ENCODE data around the gene CLASRP.

The CLASRP gene

DNA sequence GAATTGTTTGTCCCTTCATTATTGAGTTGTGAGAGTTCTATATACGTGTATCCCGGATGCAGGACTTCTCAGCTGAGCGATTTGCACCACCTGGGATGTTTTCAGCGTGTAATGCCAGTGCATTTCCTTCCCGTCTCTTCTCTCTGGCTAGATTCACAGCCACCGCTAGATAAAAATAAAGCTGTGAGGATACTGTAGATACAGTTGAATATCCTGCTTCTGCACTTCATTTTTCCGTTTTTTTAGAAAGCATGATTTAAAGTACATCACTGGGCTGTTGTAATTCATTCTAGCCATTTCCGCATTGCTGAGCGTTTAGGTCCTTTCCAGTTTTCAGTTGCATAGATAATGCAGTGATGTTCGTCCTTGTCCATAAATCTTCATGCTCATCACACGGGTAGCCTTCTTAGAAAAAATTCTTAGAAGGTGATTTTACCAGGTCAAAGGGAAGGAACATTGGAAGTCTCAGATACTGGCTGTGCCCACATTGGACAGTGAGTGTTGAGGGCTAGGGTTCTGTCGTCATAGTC lies 68.8 kb downstream of the CLASRP start:
- TF ChIP-seq, protein P1, sequence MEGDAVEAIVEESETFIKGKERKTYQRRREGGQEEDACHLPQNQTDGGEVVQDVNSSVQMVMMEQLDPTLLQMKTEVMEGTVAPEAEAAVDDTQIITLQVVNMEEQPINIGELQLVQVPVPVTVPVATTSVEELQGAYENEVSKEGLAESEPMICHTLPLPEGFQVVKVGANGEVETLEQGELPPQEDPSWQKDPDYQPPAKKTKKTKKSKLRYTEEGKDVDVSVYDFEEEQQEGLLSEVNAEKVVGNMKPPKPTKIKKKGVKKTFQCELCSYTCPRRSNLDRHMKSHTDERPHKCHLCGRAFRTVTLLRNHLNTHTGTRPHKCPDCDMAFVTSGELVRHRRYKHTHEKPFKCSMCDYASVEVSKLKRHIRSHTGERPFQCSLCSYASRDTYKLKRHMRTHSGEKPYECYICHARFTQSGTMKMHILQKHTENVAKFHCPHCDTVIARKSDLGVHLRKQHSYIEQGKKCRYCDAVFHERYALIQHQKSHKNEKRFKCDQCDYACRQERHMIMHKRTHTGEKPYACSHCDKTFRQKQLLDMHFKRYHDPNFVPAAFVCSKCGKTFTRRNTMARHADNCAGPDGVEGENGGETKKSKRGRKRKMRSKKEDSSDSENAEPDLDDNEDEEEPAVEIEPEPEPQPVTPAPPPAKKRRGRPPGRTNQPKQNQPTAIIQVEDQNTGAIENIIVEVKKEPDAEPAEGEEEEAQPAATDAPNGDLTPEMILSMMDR (IDR thresholded peaks at IDR 0.05; ENCODE audit: unreplicated experiment in 3 of 3), result no peak
- no peaks in the 10 kb centered on the region for H3K9me3 Mint-ChIP-seq
- no peaks in the 10 kb centered on the region for H3K36me3 Mint-ChIP-seq (ENCODE audit: low read depth)
- H3K4me3 Mint-ChIP-seq, result peak overlapping the region in 1 of 3 experiments; percentile 56
- H3K4me1 Mint-ChIP-seq, result peaks cover 35% of the 10 kb centered on the region
- peak overlapping the region; percentile 58 to 92 (median 83) for H3K27ac Mint-ChIP-seq
- no peaks in the 10 kb centered on the region for H3K27me3 Mint-ChIP-seq (ENCODE audit: low read depth)

DNA sequence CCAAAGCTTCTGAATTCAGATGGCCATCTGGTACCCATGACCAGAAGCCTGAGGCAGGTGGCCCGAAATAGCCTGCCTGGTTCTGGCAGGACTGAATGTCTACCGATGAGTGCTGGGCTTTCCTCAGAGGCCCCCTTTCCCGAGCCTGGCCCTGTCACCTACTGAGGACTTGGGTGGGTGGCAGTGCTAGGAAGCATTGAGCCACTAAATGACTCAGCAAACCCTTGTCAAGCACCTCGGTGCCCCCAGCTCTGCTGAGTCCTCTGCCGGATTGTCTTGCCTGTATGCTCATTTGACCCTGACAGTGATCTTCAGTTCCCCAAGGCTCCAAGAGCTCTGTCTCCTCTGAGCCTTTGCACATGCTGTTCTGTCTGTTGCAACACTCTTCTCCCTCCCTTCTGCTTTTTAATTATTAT lies 72.0 kb downstream of the CLASRP start:
- Mint-ChIP-seq H3K36me3 (ENCODE audit: low read depth) (no peaks in the 10 kb centered on the region), H3K9me3 (no peaks in the 10 kb centered on the region), H3K4me1 (peaks cover 23% of the 10 kb centered on the region), H3K27ac (no peak overlapping the region), H3K4me3 (no peak overlapping the region), H3K27me3 (ENCODE audit: low read depth) (no peaks in the 10 kb centered on the region)
- TF ChIP-seq, protein P1 (IDR thresholded peaks at IDR 0.05; ENCODE audit: unreplicated experiment in 3 of 3), result no peak

DNA sequence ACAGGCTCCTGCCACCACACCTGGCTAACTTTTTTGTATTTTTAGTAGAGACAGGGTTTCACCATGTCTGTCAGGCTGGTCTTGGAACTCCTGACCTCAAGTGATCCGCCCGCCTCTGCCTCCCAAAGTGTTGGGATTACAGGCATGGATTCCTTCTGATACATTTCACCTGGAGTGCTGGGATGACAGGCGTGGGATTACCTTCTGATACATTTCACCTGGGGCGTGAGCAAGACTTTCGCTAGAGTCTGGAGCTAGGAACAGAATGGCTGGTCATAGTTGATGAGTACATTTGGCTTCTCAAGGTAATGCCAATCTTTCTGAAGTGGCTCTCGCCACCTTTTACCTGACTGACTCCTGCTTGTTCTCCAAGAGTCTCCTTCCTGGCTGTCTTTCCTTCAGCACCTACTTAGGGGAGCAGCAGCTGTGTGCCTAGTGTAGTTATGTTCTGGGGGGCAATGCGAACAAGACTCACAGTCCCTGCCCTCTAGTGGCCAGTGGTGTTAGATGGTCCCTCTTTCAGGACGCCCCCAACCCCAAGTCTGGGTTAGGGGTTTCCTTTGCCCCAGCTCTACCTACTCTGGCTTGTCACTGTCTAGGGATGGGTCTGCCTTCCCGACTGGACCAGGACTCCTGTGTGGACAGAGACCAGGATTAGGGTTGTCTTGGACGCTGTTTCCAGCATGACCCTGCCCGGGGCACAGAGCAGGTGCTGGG lies 73.4 kb downstream of the CLASRP start:
- H3K27ac Mint-ChIP-seq, result no peak overlapping the region
- H3K4me1 Mint-ChIP-seq, result peaks cover 37% of the 10 kb centered on the region
- H3K27me3 Mint-ChIP-seq (ENCODE audit: low read depth), result no peaks in the 10 kb centered on the region
- TF ChIP-seq, protein P1 (IDR thresholded peaks at IDR 0.05; ENCODE audit: unreplicated experiment in 3 of 3), result no peak
- no peaks in the 10 kb centered on the region for H3K36me3 Mint-ChIP-seq (ENCODE audit: low read depth)
- H3K9me3 Mint-ChIP-seq, result no peaks in the 10 kb centered on the region
- H3K4me3 Mint-ChIP-seq, result no peak overlapping the region

DNA sequence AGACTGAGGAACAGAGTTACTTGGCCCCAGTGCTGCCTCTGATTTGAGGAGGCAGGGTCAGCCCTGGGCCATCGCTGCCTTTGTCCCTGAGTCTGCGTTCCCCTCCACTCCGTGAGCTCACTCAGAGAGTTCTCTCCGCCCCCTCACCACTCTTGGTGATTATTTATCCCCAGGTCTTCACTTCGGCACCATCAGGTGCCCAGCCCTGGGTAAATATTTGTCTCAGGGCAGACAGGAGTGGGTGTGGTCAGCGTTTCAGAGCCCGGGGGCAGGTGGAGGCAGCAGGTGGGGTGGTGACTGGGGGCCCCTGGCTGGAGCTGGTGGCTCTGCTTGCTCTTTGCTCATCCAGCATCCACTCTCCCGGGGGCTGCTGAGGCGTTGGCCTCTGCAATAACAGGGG lies 74.8 kb downstream of the CLASRP start:
- H3K27me3 Mint-ChIP-seq (ENCODE audit: low read depth), result no peaks in the 10 kb centered on the region
- H3K4me1 Mint-ChIP-seq, result peaks cover 32% of the 10 kb centered on the region
- peak overlapping the region in 1 of 3 experiments; percentile 54 for H3K27ac Mint-ChIP-seq
- no peaks in the 10 kb centered on the region for H3K36me3 Mint-ChIP-seq (ENCODE audit: low read depth)
- TF ChIP-seq, protein P1 (IDR thresholded peaks at IDR 0.05; ENCODE audit: unreplicated experiment in 3 of 3), result no peak
- H3K9me3 Mint-ChIP-seq, result no peaks in the 10 kb centered on the region
- H3K4me3 Mint-ChIP-seq, result no peak overlapping the region

DNA sequence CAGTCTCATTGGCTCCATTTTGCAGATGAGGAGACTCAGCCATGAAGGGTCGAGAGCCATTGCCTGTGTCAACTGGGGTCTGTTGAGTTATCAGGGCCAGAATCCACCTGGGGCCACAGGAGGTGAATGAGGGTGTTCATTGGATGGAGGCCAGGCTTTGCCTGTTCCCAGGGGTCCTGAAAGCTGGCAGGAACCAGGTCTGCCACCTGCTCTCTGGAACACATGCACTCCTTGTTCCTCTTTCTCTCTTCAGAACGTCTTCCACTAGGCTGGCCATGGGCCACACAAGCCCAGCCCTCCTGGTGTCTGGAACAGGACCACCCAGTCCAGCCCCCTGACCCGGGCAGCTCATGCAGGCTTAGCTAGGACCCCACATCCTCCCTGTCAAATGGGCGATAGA lies 75.3 kb downstream of the CLASRP start:
- no peaks in the 10 kb centered on the region for H3K27me3 Mint-ChIP-seq (ENCODE audit: low read depth)
- H3K36me3 Mint-ChIP-seq (ENCODE audit: low read depth), result no peaks in the 10 kb centered on the region
- H3K4me1 Mint-ChIP-seq, result peaks cover 32% of the 10 kb centered on the region
- TF ChIP-seq, protein P1 (IDR thresholded peaks at IDR 0.05; ENCODE audit: unreplicated experiment in 3 of 3), result no peak
- peak overlapping the region in 1 of 3 experiments; percentile 54 for H3K27ac Mint-ChIP-seq
- no peaks in the 10 kb centered on the region for H3K9me3 Mint-ChIP-seq
- no peak overlapping the region for H3K4me3 Mint-ChIP-seq
